ENCODE data around the gene SH3D19. TPM values are rescaled to one million over a fixed set of nuclear protein-coding genes. Genes with fewer than 3 reads are reported as not detected.
"Not testable (repeated sequence)": the region's sequence is repeated elsewhere in the genome, so short reads cannot be mapped to it uniquely, and the experiment has no call there.

The SH3D19 gene
- total RNA-seq, 1 donor from 2014 or later, result 4.9 TPM

- no peaks in the 10 kb centered on the region for H3K36me3 Mint-ChIP-seq (ENCODE audit: unreplicated experiment)
- no peak for DNase-seq
- H3K9me3 Mint-ChIP-seq (ENCODE audit: unreplicated experiment), result no peaks in the 10 kb centered on the region
- no peak overlapping the region for H3K4me3 Mint-ChIP-seq (ENCODE audit: unreplicated experiment)
- H3K27ac Mint-ChIP-seq (ENCODE audit: unreplicated experiment), result no peak overlapping the region
- TF ChIP-seq CTCF (IDR thresholded peaks at IDR 0.05; ENCODE audit: partially characterized antibody, unreplicated experiment), result no peak
- no peaks in the 10 kb centered on the region for H3K4me1 Mint-ChIP-seq (ENCODE audit: low read depth, unreplicated experiment)
- peaks cover 4% of the 10 kb centered on the region for H3K27me3 Mint-ChIP-seq (ENCODE audit: unreplicated experiment)
These were observed 2.8 kb downstream of the SH3D19 start for GRCh38 chr4:151322570-151322969.

DNA sequence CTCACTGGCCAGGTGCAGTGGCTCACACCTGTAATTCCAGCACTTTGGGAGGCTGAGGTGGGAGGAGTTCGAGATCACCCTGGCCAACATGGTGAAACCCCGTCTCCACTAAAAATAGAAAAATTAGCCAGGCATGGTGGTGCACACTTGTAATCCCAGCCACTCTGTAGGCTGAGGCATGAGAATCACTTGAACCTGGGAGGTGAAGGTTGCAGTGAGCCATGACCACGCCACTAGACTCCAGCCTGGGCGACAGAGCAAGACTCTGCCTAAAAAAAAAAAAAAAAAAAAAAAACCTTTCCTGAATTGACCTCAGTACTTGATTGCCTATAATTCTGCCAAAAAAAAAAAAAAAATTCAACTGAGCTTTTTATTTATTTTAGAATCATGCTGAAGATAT is 3.2 kb downstream of the SH3D19 start:
- H3K27me3 Mint-ChIP-seq (ENCODE audit: unreplicated experiment); H3K4me3 Mint-ChIP-seq (ENCODE audit: unreplicated experiment); H3K36me3 Mint-ChIP-seq (ENCODE audit: unreplicated experiment); H3K27ac Mint-ChIP-seq (ENCODE audit: unreplicated experiment); DNase-seq; H3K9me3 Mint-ChIP-seq (ENCODE audit: unreplicated experiment); H3K4me1 Mint-ChIP-seq (ENCODE audit: low read depth, unreplicated experiment): not testable (repeated sequence)

GRCh38 chr4:151321586-151321985 is 3.8 kb downstream of the SH3D19 start:
- Mint-ChIP-seq H3K36me3 (ENCODE audit: unreplicated experiment) (no peaks in the 10 kb centered on the region), H3K27ac (ENCODE audit: unreplicated experiment) (no peak overlapping the region), H3K9me3 (ENCODE audit: unreplicated experiment) (no peaks in the 10 kb centered on the region), H3K27me3 (ENCODE audit: unreplicated experiment) (peaks cover 4% of the 10 kb centered on the region), H3K4me3 (ENCODE audit: unreplicated experiment) (no peak overlapping the region), H3K4me1 (ENCODE audit: low read depth, unreplicated experiment) (no peaks in the 10 kb centered on the region)
- no peak for TF ChIP-seq CTCF (IDR thresholded peaks at IDR 0.05; ENCODE audit: partially characterized antibody, unreplicated experiment)
- DNase-seq, result no peak

DNA sequence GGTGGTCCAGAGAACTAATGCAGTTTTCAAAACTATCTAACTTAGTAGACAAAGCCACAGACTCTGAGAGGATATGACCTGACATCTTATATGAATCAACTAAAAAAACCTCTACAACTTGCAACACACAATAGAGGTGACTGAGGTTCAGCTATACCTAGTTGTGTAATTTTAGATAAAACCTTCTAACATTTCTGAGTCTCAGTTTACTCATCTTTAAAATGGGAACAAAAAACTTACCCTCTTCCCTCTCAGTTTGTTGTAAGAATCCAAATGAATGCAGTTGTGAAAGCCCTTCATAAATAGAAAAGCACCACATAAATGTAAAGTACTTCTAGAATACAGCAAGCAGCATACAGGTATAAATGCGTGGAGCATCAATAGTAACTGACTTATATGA is 5.9 kb downstream of the SH3D19 start:
- no peak for DNase-seq
- no peaks in the 10 kb centered on the region for H3K4me1 Mint-ChIP-seq (ENCODE audit: low read depth, unreplicated experiment)
- H3K36me3 Mint-ChIP-seq (ENCODE audit: unreplicated experiment), result no peaks in the 10 kb centered on the region
- H3K9me3 Mint-ChIP-seq (ENCODE audit: unreplicated experiment), result no peaks in the 10 kb centered on the region
- no peak for TF ChIP-seq CTCF (IDR thresholded peaks at IDR 0.05; ENCODE audit: partially characterized antibody, unreplicated experiment)
- H3K27me3 Mint-ChIP-seq (ENCODE audit: unreplicated experiment), result peaks cover 4% of the 10 kb centered on the region
- no peak overlapping the region for H3K27ac Mint-ChIP-seq (ENCODE audit: unreplicated experiment)
- no peak overlapping the region for H3K4me3 Mint-ChIP-seq (ENCODE audit: unreplicated experiment)

DNA sequence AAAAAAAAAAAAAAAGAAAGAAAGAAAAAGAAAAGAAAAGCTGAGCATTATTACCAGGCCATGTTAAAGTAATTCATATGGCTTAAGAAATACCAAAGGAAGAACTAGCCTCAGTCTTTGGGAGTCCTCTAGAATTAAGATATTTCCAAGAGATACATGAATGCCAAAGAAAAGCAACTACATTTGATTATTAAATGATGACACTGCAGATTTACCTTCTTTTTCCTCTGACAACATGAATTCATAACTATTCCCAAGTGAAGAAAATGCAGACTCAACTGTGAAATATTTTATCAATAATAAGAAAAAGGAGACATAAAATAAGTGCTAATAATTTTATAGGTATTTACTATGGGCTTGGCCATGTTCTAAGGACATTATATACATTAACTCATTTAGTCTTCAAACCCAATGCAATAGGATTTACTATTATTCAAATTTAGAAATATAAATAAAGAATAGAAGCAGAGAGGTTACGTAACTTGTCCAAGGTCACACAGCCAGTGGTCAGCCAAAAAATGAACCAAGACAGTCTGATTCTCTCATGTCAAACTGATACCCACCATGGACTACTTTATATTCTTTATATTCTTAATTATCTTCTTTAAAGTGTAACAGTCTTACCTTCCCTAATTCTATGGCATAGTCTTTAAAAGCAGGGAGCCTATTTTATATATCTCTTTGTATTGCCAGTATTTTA is 6.9 kb downstream of the SH3D19 start:
- no peak overlapping the region for H3K4me3 Mint-ChIP-seq (ENCODE audit: unreplicated experiment)
- no peaks in the 10 kb centered on the region for H3K9me3 Mint-ChIP-seq (ENCODE audit: unreplicated experiment)
- no peaks in the 10 kb centered on the region for H3K4me1 Mint-ChIP-seq (ENCODE audit: low read depth, unreplicated experiment)
- no peak overlapping the region for H3K27ac Mint-ChIP-seq (ENCODE audit: unreplicated experiment)
- TF ChIP-seq CTCF (IDR thresholded peaks at IDR 0.05; ENCODE audit: partially characterized antibody, unreplicated experiment), result no peak
- no peaks in the 10 kb centered on the region for H3K27me3 Mint-ChIP-seq (ENCODE audit: unreplicated experiment)
- H3K36me3 Mint-ChIP-seq (ENCODE audit: unreplicated experiment), result no peaks in the 10 kb centered on the region
- no peak for DNase-seq

Data from glutamatergic neuron (in vitro differentiated cells).